Measurements from ENCODE around the gene SUPT20HL1.
"Not testable (repeated sequence)": the region's sequence is repeated elsewhere in the genome, so short reads cannot be mapped to it uniquely, and the experiment has no call there.

Gene SUPT20HL1

DNA sequence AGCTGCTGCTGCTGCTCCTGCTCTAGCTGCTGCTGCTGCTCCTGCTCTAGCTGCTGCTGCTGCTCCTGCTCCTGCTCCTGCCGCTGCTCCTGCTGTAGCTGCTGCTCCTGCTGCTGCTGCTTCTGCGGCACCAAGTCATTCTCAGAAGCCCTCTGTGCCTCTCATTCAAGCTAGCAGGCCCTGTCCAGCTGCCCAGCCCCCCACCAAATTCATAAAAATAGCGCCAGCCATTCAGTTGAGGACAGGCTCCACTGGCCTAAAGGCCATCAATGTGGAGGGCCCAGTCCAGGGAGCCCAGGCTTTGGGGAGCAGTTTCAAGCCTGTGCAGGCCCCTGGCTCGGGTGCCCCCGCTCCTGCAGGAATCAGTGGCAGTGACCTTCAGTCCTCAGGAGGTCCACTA, 3.9 kb downstream of the SUPT20HL1 start:
- TF ChIP-seq, protein P1, sequence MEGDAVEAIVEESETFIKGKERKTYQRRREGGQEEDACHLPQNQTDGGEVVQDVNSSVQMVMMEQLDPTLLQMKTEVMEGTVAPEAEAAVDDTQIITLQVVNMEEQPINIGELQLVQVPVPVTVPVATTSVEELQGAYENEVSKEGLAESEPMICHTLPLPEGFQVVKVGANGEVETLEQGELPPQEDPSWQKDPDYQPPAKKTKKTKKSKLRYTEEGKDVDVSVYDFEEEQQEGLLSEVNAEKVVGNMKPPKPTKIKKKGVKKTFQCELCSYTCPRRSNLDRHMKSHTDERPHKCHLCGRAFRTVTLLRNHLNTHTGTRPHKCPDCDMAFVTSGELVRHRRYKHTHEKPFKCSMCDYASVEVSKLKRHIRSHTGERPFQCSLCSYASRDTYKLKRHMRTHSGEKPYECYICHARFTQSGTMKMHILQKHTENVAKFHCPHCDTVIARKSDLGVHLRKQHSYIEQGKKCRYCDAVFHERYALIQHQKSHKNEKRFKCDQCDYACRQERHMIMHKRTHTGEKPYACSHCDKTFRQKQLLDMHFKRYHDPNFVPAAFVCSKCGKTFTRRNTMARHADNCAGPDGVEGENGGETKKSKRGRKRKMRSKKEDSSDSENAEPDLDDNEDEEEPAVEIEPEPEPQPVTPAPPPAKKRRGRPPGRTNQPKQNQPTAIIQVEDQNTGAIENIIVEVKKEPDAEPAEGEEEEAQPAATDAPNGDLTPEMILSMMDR (IDR thresholded peaks at IDR 0.05; ENCODE audit: insufficient read depth, missing control alignments): no peak
- no peak for FAIRE-seq
- DNase-seq (ENCODE audit: insufficient read length, low spot score): no peak

DNA sequence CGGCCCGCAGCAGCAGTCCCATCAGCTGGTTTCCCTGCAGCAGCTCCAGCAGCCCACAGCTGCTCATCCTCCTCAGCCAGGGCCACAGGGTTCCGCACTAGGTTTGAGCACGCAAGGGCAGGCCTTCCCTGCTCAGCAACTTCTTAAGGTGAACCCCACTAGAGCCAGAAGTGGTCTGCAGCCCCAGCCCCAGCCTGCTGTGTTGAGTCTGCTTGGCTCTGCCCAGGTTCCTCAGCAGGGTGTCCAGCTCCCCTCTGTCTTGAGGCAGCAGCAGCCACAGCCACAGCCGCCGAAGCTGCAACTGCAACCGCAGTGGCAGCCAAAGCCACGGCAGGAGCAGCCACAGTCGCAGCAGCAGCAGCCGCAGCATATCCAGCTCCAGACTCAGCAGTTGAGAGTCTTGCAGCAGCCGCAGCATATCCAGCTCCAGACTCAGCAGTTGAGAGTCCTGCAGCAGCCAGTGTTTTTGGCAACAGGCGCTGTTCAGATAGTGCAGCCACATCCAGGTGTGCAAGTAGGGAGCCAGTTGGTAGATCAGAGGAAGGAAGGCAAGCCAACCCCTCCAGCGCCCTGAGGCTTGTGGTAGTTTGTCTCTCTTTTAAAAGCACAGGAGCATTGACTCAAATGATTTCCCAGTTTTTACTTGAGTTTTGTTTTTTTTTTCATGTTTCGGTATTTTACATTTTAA, 4.6 kb downstream of the SUPT20HL1 start:
- TF ChIP-seq, protein P1 (IDR thresholded peaks at IDR 0.05; ENCODE audit: insufficient read depth, missing control alignments): no peak
- FAIRE-seq: no peak
- DNase-seq (ENCODE audit: insufficient read length, low spot score): no peak

DNA sequence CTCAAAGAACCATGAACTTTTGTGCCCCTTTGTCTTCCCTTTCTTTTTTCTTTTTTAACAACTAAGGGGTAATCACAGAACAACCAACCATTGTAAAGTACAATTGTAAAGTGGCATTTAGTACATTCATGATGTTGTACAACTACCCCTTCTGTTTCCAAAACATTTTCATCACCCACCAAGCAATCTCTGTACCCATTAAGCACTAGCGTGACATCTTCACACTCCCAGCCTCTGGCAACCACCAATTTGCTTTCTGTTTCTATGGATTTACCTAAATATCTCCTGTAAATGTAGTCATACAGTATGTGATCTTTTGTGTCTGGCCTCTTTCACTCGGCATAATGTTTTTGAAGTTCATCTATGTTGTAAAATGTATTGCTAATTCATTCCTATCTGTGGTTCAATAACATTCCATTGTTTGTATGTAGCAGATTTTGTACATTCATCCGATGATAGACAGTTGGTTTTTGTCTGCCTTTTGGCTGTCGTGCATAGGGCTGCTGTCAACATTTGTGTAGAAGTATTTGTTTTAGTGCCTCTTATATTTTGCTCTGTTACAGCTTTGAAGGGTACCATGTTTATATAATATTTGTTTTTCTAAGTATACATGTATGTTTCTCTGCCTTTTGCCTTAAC, 6.4 kb downstream of the SUPT20HL1 start:
- FAIRE-seq: not testable (repeated sequence)

DNA sequence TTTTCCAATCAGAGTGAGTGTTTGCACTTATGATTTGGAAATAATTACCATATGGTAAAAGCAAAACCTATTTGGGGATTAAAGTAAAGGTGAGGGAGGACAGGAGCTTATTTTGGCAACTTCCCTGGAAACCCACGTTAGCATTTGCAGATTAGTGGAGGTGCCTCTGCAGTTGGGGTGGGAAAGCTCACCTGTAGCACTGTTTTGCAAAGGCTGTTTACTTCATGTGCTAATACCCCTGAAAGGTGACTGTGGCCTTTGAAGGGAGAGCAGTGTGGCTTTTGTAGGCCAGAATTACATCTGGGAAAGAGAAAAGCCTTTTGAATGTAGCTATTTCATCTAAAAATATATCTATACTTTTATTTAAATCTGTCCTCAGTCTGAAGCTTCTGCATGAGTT, 9.4 kb downstream of the SUPT20HL1 start:
- TF ChIP-seq, protein P1 (IDR thresholded peaks at IDR 0.05; ENCODE audit: insufficient read depth, missing control alignments): no peak
- DNase-seq (ENCODE audit: insufficient read length, low spot score): no peak
- FAIRE-seq: no peak

More for the DNA sequence above, 6.4 kb downstream of the SUPT20HL1 start:
- DNase-seq (ENCODE audit: insufficient read length, low spot score): not testable (repeated sequence)

DNA sequence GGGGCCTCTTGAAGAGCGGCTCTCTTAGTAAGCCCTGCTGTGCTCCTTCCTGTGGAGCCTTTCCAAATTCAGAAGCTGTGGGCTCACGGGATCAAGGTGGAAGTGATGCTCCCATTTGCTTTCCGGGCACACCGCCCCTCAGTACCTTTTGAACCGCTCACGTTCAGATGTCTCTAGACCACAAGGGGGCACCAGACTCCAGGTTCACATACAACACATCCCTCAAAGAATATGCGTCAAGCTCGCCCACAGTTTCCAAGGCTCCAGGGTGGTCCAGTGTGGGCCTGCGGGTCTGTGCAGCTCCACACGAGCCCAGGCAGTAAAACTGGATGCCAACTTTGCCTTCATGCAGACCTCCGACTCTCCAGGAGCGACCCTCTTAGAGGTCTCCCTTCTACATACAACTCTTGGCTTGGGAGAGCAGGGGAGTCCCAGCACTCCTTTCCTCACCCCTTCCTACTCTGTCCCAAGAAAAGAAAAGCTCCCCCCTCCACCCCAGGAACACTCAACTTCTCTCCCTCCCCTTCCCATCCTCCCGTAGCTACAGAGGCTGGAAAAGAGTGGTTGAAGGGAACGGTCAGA, 11.0 kb downstream of the SUPT20HL1 start:
- TF ChIP-seq, protein P1 (IDR thresholded peaks at IDR 0.05; ENCODE audit: insufficient read depth, missing control alignments): peak; percentile 49
- no peak for DNase-seq (ENCODE audit: insufficient read length, low spot score)
- no peak for FAIRE-seq

DNA sequence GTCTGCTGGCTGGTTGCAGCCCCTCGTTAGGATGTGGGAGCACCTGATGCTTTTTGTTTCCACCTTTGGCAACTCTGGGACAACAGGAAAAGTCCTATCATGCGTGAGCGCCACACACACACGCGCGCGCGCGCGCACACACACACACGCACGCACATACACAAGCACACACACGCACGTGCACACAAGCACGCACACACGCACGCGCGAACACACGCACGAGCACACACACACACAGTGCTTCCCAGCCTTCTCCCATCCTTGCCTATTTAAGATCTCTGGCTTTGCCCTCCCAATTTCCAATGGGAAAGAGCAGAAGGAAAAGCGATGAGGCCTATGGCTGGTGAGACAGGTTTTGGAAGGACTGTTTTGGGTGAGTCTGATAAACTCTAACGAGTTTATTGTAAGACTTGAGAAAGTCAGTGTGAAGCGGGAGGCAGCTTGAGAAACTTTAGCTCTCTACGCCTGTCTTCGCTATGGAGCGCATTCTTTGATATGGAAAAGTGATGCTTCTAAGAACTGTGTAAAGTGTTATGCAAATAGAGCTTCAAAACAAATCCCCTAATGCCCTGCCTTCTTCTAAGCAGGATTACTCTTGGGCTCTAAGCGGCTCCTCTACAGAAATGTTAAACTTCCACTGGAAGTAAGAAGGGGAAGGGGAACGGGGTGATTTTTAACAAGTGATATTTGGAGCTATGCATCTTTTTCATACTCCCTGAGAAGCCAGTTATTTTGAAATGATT, 11.8 kb downstream of the SUPT20HL1 start:
- TF ChIP-seq, protein P1 (IDR thresholded peaks at IDR 0.05; ENCODE audit: insufficient read depth, missing control alignments): no peak
- DNase-seq (ENCODE audit: insufficient read length, low spot score) (no peak), FAIRE-seq (peak; percentile 25)

DNA sequence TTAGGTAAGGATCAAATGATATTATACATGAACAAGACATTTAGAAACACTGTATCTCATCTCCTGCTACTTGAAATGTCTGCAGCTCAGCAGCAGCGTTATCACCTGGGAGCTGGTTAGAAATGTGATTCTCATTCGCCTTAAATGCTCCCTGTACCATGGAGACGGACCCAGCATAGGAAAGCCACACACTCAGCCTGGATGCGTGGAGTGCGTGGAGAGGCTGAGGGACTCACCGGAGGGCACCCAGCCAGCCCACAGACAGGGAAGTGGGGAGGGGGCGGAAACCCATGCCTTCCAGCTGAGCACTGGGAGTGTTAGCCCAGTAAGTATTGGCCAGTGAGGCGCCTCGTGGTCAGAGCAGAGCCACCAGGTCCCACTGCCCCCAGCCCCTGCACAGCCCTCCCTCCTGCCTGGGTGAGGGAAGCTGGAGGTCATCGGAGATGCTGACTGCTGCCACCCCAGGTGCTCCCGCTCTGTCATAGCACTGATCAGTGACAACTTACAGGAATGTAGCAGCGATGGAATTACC, 15.2 kb downstream of the SUPT20HL1 start:
- no peak for DNase-seq (ENCODE audit: insufficient read length, low spot score)
- TF ChIP-seq, protein P1 (IDR thresholded peaks at IDR 0.05; ENCODE audit: insufficient read depth, missing control alignments): no peak

More for the DNA sequence above, 15.2 kb downstream of the SUPT20HL1 start:
- no peak for FAIRE-seq

All from D721Med (cell line).